Ovary (tissue), 9 donors: Measurements from ENCODE around the gene DAPK1. TPM values are rescaled to one million over a fixed set of nuclear protein-coding genes. Genes with fewer than 3 reads are reported as not detected.
"Not testable (repeated sequence)": the region's sequence is repeated elsewhere in the genome, so short reads cannot be mapped to it uniquely, and the experiment has no call there.

Source experiments
- DNase-seq, 5 donors: peaks; one replicate each; pipeline ENCODE4 v3.0.0-alpha.2; 2019 to 2020
- H3K27ac ChIP-seq, 2 donors: fragments of 200-600 bp; one replicate each; pipeline versions ENCODE4 v1.5.1 to v1.8.0; 2019 to 2022
- H3K27me3 ChIP-seq: fragments of 200-600 bp; one replicate; pipeline ENCODE4 v1.8.0; 2022
- H3K36me3 ChIP-seq: fragments of 200-600 bp; sonication (generic); one replicate; pipeline ENCODE4 v1.5.1; 2019
- H3K4me1 ChIP-seq: one replicate; pipeline ENCODE4 v1.8.1; 2013; ENCODE audit warnings: mild to moderate bottlenecking, moderate library complexity; ENCODE audit not compliant: insufficient read depth
- H3K4me3 ChIP-seq: fragments of 200-600 bp; sonication (generic); one replicate; pipeline ENCODE4 v1.5.1; 2017
- H3K9me3 ChIP-seq, 2 donors: fragments of 200-600 bp in 1 of 2; sonication (generic) in 1 of 2; one replicate each; pipeline versions ENCODE4 v1.5.1 to v1.8.1; 2013 to 2019; ENCODE audit warnings: mild to moderate bottlenecking in 1 of 2, moderate library complexity in 1 of 2
- EP300 ChIP-seq: sonication (generic); formaldehyde crosslinking; IDR thresholded peaks from one replicate; pipeline ENCODE4 v1.6.1; 2017; ENCODE audit warnings: antibody characterized with exemption
- POLR2A ChIP-seq: fragments of 450-650 bp; IDR thresholded peaks from one replicate; pipeline ENCODE4 v1.6.1; 2017; ENCODE audit warnings: antibody characterized with exemption, mild to moderate bottlenecking, moderate library complexity
- WGBS, 3 donors: extraction: QIAGEN DNeasy Blood & Tissue Kit in 1 of 3; methylation state at CpG; one replicate each; pipeline versions ENCODE4 v1.1.5 to v1.1.7; 2013 to 2017; 5-methylcytosine and 5-hydroxymethylcytosine counted together
- intact Hi-C, 4 donors: fragments of 100-400 bp; cut with DNase I; formaldehyde crosslinking; loops; one replicate each; pipeline versions ENCODE4 v1.11.0 to v1.15.1; 2022 to 2023
- polyA plus RNA-seq, 2 donors: library from polyadenylated mRNA; stranded (reverse); fragments of 200-250 nt in 1 of 2; fragments of 350-450 nt in 1 of 2; fragmentation: Illumina TruSeq in 1 of 2; extraction: RNeasy Lipid Tissue Mini Kit (QIAGEN cat#74804) in 1 of 2; gene quantifications; one replicate each; pipeline ENCODE4 v1.2.3, GENCODE V29; 2013 to 2014
- total RNA-seq, 7 donors: library from RNA; depleted of rRNA in 2 of 7; stranded (reverse); fragments of >200 nt in 2 of 7; fragmentation: NEBNext Ultra II Directional in 3 of 7; extraction: Animal tissue kit (Norgen Biotek cat#: 25700) in 3 of 7; gene quantifications; one replicate each; pipeline versions ENCODE4 v1.1.0 to v1.2.4, GENCODE V29; 2016 to 2023
- TF ChIP-seq, protein P1 (sequence below), 3 donors: fragments of 450-650 bp in 2 of 3; fragments of 200-600 bp in 1 of 3; IDR thresholded peaks; one replicate each; pipeline versions ENCODE4 v1.5.1 to v1.8.0; 2016 to 2022; ENCODE audit warnings: antibody characterized with exemption in 3 of 3, mild to moderate bottlenecking in 1 of 3
- donor health status: DM: no; HTN: no; CAD: no; lungs with moderate emphysema.
- donor health status: DM: no; HTN: no; CAD: no.
- donor health status: Bipolar disorder and iron deficiency.
- donor health status: DM: yes; HTN: yes; CAD: no.
- donor health status: DM: no; HTN: no; CAD: no.
- donor health status: DM: yes; HTN: yes; CAD: no.

The DAPK1 gene
- total and polyA plus RNA-seq, 9 donors, result 39.3 to 133 (median 89.6) TPM

DNA sequence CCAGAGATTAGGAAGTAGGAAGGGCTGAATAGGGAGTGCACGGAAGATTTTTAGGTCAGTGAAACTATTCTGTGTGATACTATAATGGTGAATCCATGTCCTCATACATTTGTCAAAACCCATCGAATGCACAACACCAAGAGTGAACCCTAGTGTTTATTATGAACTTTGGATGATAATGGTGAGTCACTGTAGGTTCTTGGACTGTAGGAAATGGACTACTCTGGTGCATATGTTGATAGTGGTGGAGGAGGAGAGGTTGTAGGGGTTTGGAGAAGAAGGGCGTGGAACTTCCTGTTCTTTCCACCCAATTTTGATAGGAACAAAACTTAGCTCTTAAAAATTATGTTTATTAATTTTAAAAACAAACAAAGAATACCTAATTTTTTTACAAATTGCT is 242.5 kb downstream of the DAPK1 start:
- WGBS, 3 donors, result 44 to 48% (median 46%) methylated on average over 3 of the region's 3 CpGs
- Histone ChIP-seq H3K4me1 (no peaks in the 10 kb centered on the region), H3K9me3 (peaks cover 0 to 5% of the 10 kb centered on the region in 2 donors), H3K27ac (no peak overlapping the region), H3K36me3 (no peaks in the 10 kb centered on the region), H3K27me3 (no peaks in the 10 kb centered on the region), H3K4me3 (no peak overlapping the region)
- TF ChIP-seq, protein P1, sequence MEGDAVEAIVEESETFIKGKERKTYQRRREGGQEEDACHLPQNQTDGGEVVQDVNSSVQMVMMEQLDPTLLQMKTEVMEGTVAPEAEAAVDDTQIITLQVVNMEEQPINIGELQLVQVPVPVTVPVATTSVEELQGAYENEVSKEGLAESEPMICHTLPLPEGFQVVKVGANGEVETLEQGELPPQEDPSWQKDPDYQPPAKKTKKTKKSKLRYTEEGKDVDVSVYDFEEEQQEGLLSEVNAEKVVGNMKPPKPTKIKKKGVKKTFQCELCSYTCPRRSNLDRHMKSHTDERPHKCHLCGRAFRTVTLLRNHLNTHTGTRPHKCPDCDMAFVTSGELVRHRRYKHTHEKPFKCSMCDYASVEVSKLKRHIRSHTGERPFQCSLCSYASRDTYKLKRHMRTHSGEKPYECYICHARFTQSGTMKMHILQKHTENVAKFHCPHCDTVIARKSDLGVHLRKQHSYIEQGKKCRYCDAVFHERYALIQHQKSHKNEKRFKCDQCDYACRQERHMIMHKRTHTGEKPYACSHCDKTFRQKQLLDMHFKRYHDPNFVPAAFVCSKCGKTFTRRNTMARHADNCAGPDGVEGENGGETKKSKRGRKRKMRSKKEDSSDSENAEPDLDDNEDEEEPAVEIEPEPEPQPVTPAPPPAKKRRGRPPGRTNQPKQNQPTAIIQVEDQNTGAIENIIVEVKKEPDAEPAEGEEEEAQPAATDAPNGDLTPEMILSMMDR (IDR thresholded peaks at IDR 0.05), result no peak
- TF ChIP-seq EP300, result no peak
- no peak for TF ChIP-seq POLR2A
- intact Hi-C loops, result no loop called here
- DNase-seq, result no peak

DNA sequence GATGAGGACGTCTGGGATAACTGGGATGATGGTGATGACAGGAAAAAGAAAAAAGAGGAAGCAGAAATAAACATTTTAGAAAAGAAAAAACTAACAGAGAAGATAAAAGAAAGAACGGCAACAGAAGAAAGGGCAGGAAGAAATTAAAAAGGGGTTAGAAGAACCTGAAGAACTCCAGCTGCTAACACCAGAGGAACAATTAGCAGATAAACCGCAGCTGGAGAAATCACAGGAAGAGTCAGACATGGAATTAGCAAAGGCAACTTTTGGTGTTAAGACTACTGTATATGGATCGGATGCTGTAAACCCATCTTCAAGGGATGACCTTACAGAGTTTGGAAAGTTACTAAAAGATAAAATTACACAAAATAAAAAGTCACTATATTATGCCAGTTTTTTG is 243.7 kb downstream of the DAPK1 start:
- intact Hi-C loops, result no loop called here
- Histone ChIP-seq H3K4me3 (no peak overlapping the region), H3K27me3 (no peaks in the 10 kb centered on the region), H3K4me1 (no peaks in the 10 kb centered on the region), H3K27ac (no peak overlapping the region), H3K36me3 (no peaks in the 10 kb centered on the region), H3K9me3 (peaks cover 0 to 5% of the 10 kb centered on the region in 2 donors)
- no peak for DNase-seq
- 4 to 6% (median 5%) methylated on average over 4 of the region's 4 CpGs for WGBS, 3 donors
- TF ChIP-seq EP300 (no peak), POLR2A (no peak)
- TF ChIP-seq, protein P1 (IDR thresholded peaks at IDR 0.05), result no peak

DNA sequence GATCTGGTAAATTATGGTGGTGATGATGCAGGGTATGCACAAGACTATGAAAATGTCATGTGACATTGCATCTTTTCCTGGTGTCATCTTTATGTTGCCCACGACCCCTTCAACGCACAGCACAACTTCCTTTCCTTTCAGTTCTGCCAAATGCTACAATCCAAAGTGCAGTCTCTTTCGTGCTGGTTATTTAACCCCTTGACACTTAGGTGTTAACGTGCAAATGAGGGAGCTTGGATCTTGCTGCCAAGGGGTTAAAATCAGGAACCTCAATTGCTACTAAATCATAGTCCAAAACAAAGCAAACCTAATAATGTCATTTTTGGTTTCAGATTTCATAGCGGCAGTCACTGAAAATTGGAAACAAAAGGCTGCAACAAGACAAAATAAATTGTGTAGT is 244.2 kb downstream of the DAPK1 start:
- no peak for DNase-seq
- Histone ChIP-seq H3K4me3 (no peak overlapping the region), H3K27ac (no peak overlapping the region), H3K4me1 (no peaks in the 10 kb centered on the region), H3K36me3 (no peaks in the 10 kb centered on the region), H3K9me3 (peaks cover 0 to 5% of the 10 kb centered on the region in 2 donors), H3K27me3 (no peaks in the 10 kb centered on the region)
- 6 to 13% (median 7%) methylated on average over 5 of the region's 5 CpGs for WGBS, 3 donors
- intact Hi-C loops, result no loop called here
- TF ChIP-seq, protein P1 (IDR thresholded peaks at IDR 0.05), result no peak
- no peak for TF ChIP-seq POLR2A
- TF ChIP-seq EP300, result no peak

DNA sequence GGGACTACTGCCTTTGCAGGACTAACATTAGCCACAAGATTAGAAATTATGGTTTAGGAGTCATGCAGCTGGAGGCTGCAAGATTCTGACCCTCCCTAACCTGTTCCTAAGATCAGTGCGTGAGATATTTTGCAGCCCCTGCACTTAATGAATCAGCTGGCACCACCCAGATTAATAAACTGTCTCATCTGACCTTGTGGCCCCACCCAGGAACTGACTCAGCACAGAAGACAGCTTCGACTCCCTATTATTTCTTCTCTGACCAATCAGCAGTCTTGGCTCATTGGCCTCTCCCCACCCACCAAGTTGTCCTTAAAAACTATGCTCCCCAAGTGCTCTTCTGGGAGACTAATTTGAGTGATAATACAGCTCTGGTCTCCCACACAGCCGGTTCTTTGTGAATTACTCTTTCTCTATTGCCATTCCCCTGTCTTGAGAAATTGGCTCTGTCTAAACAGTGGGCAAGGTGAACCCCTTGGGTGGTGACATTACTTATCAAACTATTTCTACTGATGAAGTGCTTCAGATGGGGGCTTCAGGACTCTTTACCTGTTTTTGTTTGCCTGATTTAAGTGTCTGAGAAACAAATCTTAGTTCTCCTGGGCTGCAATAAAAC is 245.3 kb downstream of the DAPK1 start:
- intact Hi-C loops, result no loop called here
- Histone ChIP-seq H3K27ac (no peak overlapping the region), H3K4me3 (no peak overlapping the region), H3K9me3 (peaks cover 0 to 5% of the 10 kb centered on the region in 2 donors), H3K4me1 (no peaks in the 10 kb centered on the region), H3K36me3 (no peaks in the 10 kb centered on the region), H3K27me3 (no peaks in the 10 kb centered on the region)
- DNase-seq, result no peak
- 85 to 90% (median 87%) methylated on average over 3 of the region's 3 CpGs for WGBS, 3 donors
- TF ChIP-seq, protein P1 (IDR thresholded peaks at IDR 0.05), result no peak
- no peak for TF ChIP-seq EP300
- TF ChIP-seq POLR2A, result no peak

DNA sequence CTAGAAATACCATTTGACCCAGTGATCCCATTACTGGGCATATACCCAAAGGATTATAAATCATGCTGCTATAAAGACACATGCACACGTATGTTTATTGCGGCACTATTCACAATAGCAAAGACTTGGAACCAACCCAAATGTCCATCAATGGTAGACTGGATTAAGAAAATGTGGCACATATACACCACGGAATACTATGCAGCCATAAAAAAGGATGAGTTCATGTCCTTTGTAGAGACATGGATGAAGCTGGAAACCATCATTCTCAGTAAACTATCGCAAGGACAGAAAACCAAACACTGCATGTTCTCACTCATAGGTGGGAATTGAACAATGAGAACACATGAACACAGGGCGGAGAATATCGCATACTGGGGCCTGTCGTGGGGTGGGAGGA is 246.6 kb downstream of the DAPK1 start:
- H3K9me3 ChIP-seq, H3K36me3 ChIP-seq, H3K27me3 ChIP-seq, intact Hi-C loops, H3K4me3 ChIP-seq, H3K4me1 ChIP-seq, DNase-seq, H3K27ac ChIP-seq: not testable (repeated sequence)
- WGBS, 3 donors, result 93 to 96% (median 94%) methylated on average over 6 to 7 of the region's 7 CpGs
